HG03108 (cell line): ENCODE data around the gene CLDN22.
A peak's percentile ranks its signal among the peaks of the same experiment; 100 is the strongest.

Experiments used
- ATAC-seq: cut with Tn5 transposase; IDR thresholded peaks from one replicate; pipeline ENCODE4 v1.9.1; 2021; ENCODE audit warnings: moderate library complexity; ENCODE audit not compliant: unreplicated experiment

Gene CLDN22

GRCh38 chr4:183323295-183323694 is 3.2 kb upstream of the CLDN22 start:
- no peak for ATAC-seq

- no peak for ATAC-seq
These were observed 2.2 kb upstream of the CLDN22 start, which contains the start of gene CLDN24 for GRCh38 chr4:183322326-183322725. Gene CLDN24, minus strand, starts transcription at chr4:183322426. Its CDS starts 0 bp downstream, at chr4:183322426.

- no peak for ATAC-seq
These were observed 1.4 kb upstream of the CLDN22 start for GRCh38 chr4:183321516-183321915.

- ATAC-seq, result peak; percentile 74
These were observed 1.0 kb upstream of the CLDN22 start for GRCh38 chr4:183321079-183321478.

GRCh38 chr4:183318656-183319055 is 1.4 kb downstream of the CLDN22 start:
- no peak for ATAC-seq

- ATAC-seq, result no peak
These were observed 5.3 kb downstream of the CLDN22 start for GRCh38 chr4:183314806-183315205.

GRCh38 chr4:183314336-183314735 is 5.7 kb downstream of the CLDN22 start:
- no peak for ATAC-seq

- no peak for ATAC-seq
These were observed 7.2 kb downstream of the CLDN22 start for GRCh38 chr4:183312841-183313240.

GRCh38 chr4:183306811-183307210 is 13.3 kb downstream of the CLDN22 start:
- ATAC-seq, result no peak

GRCh38 chr4:183304538-183304937 is 15.5 kb downstream of the CLDN22 start:
- no peak for ATAC-seq

- ATAC-seq, result peak; percentile 46
These were observed 16.0 kb downstream of the CLDN22 start for GRCh38 chr4:183304067-183304466.

- ATAC-seq, result no peak
These were observed 16.8 kb downstream of the CLDN22 start for GRCh38 chr4:183303301-183303700.

- ATAC-seq, result no peak
These were observed 19.4 kb downstream of the CLDN22 start for GRCh38 chr4:183300655-183301054.

GRCh38 chr4:183300070-183300469 is 20.0 kb downstream of the CLDN22 start:
- no peak for ATAC-seq

- no peak for ATAC-seq
These were observed 20.6 kb downstream of the CLDN22 start for GRCh38 chr4:183299464-183299863.

- peak; percentile 73 for ATAC-seq
These were observed 22.4 kb downstream of the CLDN22 start for GRCh38 chr4:183297675-183298074.

- ATAC-seq, result no peak
These were observed 24.4 kb downstream of the CLDN22 start for GRCh38 chr4:183295711-183296110.

GRCh38 chr4:183291070-183291469 is 29.0 kb downstream of the CLDN22 start:
- no peak for ATAC-seq

GRCh38 chr4:183289688-183290087 is 30.4 kb downstream of the CLDN22 start:
- no peak for ATAC-seq

GRCh38 chr4:183288955-183289354 is 31.1 kb downstream of the CLDN22 start:
- ATAC-seq, result no peak

- ATAC-seq, result peak; percentile 75
These were observed 32.4 kb downstream of the CLDN22 start for GRCh38 chr4:183287677-183288076.

GRCh38 chr4:183287309-183287659 is 32.8 kb downstream of the CLDN22 start:
- peak; percentile 77 for ATAC-seq

- ATAC-seq, result peak; percentile 26
These were observed 33.3 kb downstream of the CLDN22 start for GRCh38 chr4:183286590-183287308.
